ENCODE results near the gene NR6A1.

The NR6A1 gene

DNA sequence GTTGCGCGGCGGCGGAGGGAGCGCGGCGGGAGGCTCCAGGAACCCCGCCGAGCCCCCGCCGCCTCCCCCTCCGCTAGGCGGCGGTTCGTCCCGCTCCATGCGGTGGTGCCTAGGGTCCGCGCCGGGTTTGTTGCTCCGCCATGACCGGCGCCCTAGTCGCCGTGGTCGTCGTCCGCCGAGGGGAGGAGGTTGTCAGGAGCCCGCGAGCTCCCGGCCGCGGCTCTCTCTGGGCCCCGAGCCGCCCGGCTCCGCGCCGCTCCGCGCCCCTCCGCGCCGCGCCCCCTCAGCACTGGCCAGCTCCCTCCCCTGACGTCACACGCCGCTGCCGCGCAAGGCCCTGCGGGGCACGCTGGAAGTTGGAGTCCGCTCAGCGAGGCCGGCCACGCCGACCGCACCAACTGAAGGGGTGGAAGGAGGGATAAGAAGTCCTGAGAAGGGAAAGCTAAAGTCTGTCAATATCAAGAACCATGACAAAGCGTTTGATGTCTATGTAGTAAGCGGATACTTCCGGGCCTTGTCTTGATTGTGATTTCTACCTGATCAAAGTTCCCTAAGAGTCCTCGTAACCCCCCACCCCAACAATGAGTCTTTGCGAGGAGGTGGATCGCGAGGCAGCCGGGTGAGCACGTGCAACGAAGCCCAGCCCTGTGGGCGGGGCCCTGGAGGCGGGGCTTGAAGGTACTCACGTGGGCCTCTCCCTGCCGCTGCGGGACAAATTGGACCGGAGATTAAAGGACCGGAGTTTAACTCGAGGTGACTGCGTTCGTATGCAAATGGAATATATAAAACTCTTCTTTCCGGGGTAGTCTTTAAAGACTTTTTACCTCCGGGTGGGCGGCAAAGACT is at the start of gene NR6A1:
TSS of gene NR6A1 (minus strand) at position 291 of the 846 bp plus-strand sequence.
- DNase-seq (ENCODE audit: low read depth in 2 of 2) = peak; percentile 85 to 89

DNA sequence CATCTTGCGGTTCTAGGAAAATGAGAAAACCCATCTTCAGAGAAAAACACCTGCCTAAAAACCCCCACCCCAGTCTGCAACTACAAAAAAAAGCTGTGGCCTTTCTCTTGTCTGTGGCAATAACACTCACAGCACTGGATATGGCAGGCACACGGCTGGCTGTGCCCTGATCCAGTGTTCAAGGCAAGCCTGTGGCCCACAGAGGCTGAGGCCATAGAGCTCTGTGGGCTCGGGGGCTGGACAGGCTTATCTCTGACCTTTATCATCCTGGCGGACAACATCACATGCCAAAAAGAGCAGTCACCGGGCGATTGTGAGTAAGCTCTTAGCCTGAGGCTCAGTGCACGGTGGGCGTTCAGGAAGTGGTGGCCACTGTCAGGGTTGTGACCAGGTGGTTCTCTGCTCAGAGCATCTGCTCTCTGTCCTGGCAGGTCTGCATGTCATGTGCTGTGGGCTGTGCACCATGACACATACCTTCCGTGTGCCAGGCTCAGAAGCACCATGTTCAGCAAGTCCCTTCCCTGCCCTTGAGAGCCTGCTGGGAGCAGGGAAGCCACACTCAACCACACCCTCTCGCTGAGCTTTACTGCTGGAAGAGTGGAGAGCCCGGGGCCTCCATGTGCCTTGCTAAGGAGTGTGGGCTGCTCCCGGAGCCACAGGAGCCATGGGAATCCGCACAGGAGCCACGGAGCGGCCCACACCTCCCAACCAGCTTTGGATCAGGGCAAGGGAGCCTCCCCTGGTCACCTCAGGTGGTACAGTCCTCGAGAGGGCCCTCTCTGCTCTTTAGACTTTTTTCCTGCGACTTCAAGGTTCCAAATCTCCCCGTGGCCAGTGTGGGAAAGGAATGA is 47.5 kb upstream of the NR6A1 start:
- no peak for DNase-seq (ENCODE audit: low read depth in 2 of 2)

DNA sequence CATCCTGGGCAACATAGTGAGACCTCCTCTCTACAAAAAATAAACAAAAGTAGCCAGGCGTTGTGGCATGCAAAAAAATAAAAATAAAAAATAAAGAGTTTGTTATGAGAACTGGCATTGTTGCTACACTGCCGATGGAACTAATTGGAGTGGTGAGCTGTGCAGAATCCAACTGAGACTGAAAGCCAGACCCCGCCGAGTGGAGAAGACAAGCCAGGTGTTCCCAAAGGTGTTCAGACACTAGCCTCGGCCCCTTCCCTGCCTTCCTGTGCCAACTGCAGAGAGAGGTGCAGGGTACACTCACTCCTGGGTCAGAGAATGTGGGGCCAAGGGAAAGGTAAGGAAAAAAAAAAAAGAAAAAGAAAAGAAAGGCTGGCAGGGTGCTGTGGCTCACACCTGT is 44.5 kb upstream of the NR6A1 start:
- DNase-seq (ENCODE audit: low read depth in 2 of 2) = no peak

DNA sequence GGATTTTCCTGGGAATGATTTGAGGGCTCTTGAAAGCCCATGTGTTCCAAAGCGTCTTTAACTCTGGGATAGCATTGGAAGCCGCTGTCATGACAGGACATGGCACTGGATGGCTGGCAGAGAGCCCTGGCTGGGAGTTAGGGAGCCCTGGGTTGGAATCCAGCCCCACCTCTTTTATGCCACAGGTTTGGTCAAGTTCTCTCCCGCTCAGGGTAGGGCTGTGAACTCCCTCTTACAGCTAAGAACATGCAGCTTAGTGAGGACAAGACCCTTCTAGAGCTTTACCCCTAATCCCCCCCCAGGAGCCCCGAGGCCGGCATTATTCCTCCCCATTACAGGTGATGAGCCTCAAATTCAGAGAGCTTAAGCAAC is 43.0 kb upstream of the NR6A1 start:
- DNase-seq (ENCODE audit: low read depth in 2 of 2) = no peak

DNA sequence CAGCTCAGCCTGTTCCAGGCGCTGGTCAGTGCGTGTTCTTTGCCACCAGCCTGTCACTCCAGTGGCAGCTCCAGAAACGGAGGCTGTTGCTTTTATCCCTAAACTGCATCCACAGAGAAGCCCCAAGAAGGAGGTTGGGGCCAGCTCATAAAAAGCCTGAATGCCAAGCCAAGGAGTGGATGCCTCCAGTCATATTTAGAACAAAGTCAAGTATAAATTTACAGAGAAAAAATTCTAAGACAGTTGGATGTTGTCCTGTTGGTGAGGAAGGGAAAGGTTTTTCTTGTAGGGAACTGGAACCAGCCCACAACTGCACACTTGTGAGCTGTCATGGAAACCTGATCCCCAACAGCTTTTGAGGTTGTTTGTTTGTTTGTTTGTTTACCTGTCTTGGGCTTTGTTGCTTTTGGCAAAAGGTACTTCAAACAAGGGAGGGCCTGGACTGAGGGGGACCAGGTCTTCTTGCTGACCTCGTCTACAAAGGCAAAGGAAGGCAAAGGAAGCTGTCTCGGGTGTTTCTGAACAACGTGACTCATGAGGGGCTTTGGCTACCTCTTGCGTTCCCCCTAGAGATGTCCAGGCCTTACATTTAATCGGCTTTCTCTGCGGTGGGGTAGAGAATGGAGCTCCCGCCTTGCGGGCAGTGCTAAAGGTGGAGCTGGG is 42.5 kb upstream of the NR6A1 start:
- DNase-seq (ENCODE audit: low read depth in 2 of 2) = no peak

DNA sequence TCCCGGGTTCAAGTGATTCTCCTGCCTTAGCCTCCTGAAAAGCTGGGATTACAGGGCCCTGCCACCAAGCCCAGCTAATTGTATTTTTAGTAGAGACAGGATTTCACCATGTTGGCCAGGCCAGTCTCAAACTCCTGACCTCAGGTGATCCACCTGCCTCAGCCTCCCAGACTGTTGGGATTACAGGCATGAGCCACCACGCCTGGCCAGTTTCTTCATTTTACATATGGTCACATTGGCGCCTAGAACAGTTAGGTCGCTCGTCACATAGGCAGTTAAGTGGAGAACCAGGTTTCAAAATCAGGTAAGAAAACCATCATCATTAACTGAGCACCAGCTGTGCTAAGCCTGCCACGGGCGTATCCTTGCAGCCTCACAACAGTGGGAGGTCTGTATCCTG is 41.9 kb upstream of the NR6A1 start:
- no peak for DNase-seq (ENCODE audit: low read depth in 2 of 2)

DNA sequence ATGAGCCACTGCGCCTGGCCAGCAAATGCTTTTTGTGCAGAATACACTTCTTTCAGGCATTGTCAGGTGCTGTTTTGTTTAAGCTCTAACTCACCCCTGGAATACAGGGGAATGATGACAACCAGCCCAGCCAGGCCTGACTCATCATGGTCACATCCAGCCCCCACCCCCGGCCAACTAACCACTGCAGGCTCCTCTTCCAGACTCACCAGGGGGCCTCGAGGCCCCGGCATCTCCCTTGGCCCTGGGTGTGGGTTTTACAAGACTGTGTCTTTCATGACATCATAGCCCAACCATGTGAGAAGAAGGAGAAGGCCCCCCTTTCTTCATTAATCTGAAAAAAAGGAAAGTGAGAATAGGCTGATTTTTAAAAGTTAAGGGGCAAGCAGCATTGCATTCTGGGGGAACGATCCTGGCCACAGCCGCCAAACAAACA is 41.3 kb upstream of the NR6A1 start:
- DNase-seq (ENCODE audit: low read depth in 2 of 2) = no peak

DNA sequence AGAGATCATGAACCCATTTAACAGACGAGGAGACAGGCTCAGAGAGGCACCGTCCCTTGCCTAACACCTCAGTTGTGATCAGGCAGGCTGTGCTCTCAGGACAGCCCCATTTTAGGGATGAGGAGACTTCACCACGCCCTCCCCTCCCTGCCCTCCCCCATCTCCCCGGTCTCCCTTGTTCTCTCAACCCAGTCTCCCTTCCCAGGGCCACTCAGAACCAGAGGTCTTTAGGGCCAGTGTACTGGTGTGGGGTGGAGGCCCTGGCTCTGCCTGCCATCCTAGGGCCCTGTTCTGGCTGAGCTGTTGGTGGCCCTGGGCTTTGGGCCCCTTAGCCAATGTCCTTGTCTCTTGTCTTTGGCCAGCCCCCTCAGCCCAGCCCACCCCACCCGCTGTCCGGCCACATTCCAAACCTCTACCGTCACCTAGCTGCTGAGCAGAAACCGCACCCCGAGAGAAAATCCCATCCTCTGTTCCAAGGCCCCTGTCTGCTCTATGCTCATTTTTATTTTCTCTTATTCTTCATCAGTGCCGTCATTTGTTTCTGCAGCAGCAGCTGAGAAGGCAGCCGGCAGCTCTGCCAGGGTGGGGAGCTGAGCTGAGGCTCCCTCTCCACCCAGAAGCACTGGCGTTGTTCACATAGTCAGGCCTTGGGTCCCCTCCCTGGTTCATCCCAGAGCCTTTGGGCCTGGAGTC is 39.7 kb upstream of the NR6A1 start:
- DNase-seq (ENCODE audit: low read depth in 2 of 2) = no peak

DNA sequence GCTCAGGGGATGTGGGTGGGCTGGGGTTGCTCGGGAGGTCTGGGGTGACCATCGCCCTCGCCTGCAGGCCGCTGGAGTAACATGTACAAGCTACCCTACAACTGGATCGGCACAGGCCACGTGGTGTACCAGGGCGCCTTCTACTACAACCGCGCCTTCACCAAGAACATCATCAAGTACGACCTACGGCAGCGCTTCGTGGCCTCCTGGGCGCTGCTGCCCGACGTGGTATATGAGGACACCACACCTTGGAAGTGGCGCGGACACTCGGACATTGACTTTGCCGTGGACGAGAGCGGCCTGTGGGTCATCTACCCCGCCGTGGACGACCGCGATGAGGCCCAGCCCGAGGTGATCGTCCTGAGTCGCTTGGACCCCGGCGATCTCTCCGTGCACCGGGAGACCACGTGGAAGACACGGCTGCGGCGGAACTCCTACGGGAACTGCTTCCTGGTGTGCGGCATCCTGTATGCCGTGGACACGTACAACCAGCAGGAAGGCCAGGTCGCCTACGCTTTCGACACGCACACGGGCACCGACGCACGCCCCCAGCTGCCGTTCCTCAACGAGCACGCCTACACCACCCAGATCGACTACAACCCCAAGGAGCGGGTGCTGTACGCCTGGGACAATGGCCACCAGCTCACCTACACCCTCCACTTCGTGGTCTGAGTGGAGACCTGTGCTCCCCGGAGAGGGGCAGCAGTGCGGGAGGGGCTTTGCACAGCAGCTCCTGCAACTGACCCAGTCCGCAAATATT is 38.8 kb upstream of the NR6A1 start:
- DNase-seq (ENCODE audit: low read depth in 2 of 2) = no peak

DNA sequence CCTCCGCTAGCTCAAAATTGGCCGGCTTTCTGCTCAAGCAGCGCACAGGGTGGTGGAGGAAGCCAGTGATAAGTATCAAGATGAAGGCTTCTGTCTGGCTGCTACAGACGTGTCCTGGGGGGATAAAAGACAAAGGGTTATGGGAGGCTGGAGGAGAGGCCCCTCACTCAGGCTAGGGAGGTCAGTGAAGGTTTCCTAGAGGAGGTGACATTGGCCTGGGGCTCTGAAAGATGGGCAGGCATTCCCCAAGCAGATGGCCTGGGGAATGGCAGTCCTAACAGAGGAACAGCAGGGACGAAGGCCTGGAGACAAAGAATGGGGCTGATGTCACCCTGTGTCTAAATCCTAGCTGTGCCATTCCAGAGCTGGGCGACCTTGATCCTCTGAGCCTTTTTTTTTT is 38.1 kb upstream of the NR6A1 start:
- DNase-seq (ENCODE audit: low read depth in 2 of 2) = no peak

DNA sequence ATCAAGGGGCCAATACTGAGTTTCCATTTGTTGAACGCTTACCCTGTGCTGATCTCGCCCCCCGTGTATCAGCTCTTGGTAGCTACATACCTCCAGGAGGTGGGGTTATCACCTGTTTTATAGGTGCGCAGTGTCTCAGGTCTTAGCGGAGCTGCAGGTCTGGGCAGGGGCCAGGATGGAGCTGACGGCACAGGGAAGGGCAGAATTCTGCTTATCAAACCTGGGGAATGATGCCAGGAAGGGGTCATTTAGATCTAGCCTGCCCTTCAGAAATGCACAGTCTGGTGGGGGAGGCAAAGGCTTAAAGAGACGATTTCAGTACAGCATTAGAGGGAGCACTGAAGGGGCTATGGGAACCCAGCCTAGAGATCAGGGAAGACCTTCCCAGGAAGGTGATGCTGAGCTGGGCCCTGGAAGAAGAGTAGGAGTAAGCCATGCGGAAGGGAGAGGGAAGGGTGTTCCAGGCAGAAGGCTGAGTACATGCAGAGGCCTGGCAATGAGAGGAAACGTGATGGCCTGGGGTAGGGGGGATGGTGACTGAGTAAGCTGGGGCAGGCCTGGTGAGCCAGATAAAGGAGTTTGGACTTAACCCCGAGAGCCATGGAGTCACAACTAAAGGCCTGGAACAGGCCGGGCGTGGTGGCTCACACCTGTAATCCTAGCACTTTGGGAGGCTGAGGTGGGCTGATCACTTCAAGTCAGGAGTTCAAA is 37.3 kb upstream of the NR6A1 start:
- DNase-seq (ENCODE audit: low read depth in 2 of 2) = no peak

DNA sequence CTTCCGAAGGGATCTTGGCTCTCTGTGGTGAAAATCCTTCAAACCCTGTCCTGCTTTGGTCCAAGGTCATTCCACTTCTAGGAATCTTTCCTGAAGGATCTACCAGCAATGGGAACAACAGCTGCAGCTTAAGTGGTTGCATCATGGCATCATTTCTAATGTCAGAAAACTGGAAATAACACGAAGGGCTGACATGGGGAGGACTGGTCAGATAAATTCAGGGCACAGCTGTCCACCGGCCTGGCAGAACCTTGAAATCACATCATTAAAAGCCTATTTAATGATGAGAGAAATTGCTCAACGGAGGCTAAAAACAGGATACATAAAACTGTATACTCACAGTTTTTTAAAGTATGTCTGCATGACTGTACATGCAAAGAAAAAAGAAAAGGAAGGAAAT is 34.1 kb upstream of the NR6A1 start:
- no peak for DNase-seq (ENCODE audit: low read depth in 2 of 2)

DNA sequence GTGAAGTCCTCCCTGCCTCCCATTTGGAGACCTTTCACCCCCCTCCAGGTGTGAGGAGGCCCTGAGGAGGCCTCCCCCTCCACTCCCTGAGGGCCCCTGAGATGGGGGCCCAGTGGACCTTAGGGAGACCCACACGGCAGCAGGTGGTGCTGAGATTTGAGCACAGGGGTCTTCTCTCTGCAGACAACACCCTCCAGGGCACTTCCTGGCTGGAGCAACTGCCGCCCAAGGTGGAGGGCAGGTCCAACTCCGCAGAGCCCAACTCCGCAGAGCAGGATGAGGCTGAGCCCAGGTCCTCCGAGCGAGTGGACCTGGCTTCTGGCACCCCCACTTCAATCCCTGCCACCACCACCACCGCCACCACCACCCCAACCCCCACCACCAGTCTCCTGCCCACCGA is 32.8 kb upstream of the NR6A1 start:
- DNase-seq (ENCODE audit: low read depth in 2 of 2) = no peak

DNA sequence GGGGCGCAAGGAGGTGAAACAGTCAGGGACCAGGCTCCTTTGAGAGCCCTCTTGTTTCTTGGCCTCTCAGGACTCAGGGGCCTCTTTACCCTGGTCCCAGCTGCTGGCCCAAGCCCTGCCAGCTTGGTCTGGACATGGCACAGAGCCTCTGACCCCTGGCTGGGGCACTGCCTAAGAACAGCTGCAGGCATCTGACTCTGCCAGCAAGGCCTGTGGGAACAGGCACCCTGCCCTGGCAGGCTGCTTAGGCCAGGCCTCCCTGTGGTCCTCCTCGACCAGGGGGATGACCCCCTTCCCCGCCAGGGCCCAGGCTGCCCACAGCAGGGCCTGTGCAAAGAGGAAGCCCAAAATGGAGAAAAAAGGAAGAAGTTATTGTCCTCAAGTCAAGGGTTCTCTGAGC is 31.3 kb upstream of the NR6A1 start:
- no peak for DNase-seq (ENCODE audit: low read depth in 2 of 2)

DNA sequence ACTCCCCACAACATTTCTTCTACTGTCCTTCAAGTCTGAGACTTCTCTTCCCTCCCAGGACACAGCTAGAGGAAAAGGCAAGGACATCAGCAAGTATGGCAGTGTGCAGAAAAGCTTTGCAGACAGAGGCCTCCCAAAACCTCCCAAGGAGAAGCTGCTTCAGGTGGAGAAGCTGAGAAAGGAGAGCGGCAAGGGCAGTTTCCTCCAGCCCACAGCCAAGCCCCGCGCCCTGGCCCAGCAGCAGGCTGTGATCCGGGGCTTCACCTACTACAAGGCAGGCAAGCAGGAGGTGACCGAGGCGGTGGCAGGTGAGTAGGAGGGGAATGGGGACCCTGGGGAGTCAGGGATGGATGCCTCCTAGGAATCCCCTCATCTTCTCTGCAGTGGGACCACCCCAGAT is 30.2 kb upstream of the NR6A1 start:
- DNase-seq (ENCODE audit: low read depth in 2 of 2) = no peak

DNA sequence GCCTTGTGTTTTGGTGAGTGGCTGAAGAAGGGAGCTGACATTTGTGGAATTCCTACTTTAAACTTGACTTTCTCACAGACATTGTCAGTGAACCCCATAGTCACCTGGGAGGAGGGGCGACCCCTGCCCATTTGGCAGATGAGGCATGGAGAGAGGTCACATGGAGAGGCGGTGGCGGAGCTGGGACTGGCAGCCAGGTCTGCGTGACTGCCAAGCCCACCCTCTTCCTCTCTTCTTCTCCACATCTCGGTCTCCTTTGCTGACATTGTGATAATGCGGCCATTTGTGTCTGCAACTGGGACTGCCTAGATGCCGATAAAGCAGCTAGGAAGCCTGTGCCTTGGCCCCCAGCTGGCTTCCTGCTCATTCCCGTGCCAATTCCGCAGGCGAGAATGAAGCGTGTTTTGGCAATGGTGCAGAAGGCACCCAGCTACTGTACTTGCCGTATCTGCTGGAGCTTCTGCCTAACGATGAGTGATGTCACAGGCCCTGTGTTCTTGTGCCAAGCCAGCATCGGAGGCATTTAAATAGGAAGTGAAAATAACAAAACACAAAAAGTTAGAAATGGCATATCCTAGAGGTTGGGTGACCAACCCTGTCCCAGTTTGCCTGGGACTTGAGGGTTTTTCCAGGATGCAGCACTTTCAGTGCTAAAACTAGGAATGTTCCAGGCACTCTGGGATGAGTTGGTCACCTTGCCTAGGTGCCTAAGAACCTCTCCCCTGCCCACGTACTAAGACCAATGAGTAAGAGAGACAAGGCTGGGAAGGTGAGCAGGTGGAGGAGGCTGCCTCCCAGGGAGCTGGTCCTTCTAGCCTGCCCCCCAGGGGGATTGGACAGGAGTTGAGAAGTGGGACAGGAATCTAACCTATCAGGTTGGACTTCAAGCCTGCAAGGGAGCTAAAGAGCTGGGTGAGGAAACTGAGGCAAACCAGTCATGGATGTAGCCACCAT is 29.5 kb upstream of the NR6A1 start:
- no peak for DNase-seq (ENCODE audit: low read depth in 2 of 2)

DNA sequence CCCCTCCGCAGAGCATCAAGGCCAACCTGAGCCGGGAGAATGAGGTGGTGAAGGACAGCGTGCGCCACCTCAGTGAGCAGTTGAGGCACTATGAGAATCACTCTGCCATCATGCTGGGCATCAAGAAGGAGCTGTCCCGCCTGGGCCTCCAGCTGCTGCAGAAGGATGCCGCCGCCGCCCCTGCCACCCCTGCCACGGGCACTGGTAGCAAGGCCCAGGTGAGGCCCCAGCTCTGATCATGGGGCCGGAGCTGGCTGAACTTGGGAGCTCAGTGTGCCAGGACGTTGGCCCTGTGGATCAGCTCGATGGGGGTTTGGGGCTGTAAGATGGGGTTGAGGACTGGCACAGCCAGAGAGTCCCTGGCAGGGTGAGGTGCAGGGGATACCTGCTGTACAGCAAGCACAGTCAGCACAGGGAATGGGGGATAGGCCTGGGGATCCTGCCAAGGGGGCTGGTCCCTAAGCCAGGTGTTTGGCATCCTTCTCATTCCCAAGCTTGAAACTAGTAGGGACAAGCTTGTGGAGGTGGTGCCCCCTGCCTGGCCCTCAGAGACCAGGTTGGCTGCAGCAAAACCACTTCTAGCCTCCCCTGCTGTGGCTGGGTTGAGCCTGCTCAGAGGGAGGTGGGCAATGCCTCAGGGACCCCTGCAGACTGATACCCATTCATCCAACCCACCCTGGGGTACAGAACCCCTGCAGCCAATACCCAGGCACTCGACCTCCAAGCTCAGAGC is 28.3 kb upstream of the NR6A1 start:
- DNase-seq (ENCODE audit: low read depth in 2 of 2) = no peak

DNA sequence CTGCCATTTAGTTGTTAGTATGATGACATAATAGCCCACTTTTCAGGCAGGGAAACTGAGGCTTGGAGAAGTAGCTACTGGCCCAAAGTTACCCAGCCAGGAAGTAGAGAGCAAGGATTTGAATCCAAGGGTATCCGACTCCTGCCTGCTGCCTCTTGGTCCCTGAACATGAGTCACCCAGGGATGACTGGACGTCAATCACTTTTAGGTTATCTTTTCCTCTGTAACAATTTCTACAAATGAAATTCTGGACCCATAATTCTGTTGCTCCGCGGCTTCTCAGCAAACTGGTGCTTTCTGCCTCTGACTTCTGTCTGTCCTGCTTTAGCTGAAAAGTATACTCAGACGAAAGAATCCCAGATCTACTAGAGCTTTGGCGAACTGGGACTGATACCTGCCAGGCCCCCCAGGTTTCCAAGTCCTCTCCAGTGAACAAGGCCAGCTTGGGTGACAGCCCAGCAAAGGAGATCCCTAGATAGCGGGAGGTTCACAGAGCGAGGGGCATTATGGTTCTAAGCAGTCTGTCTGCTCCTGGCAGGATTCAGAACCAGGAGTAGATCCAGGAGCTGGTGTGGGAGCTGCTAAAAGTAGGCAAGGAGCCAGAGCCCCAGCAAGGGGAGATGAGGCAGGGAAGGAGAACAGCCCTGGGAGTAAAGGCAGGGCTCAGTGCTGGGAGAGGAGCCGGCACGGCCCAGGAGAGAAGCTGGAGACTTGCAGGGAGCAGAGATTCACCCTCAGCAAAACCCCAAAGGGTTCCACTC is 26.4 kb upstream of the NR6A1 start:
- no peak for DNase-seq (ENCODE audit: low read depth in 2 of 2)
